GM19099 (cell line): ENCODE data around the gene PCBP4.

Experiments
- POLR2A ChIP-seq: IDR thresholded peaks from 3 replicates; pipeline ENCODE4 v1.6.1; 2011; ENCODE audit warnings: low read depth; ENCODE audit not compliant: insufficient read length; ENCODE audit errors: extremely low read depth

Gene PCBP4

DNA sequence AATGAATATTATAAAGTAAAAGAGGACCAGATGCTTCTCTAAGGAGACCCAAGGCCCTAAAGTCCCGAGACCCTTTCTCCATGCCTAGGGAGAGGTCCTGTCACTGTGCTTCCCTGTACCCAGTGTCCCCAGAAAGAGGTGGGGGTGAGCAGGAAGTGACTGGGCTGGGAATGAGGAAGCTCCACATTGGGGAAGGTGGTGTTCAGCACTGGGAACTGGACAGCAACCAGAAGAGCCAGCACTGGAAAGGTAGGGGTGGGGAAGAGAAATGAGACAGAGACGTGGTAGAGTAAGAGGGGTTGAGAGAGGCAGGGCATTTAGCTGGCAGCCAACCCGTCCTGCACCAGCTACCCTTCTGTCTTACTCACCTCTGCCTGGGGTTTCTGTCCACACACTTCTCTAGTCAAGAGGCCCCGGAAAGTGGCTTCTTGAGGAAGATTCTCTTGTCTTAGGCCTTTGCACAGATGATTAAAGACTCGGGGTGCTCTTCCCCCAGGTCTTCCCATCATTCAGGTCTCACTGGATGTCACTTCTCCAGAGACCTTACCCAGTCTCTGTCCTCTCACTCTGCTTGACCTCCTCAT is 37.7 kb downstream of the PCBP4 start:
- no peak for TF ChIP-seq POLR2A

GRCh38 chr3:51928438-51928837 is 38.8 kb downstream of the PCBP4 start:
- no peak for TF ChIP-seq POLR2A

GRCh38 chr3:51927061-51927977 is 39.9 kb downstream of the PCBP4 start:
- no peak for TF ChIP-seq POLR2A

GRCh38 chr3:51921081-51921578 is 46.1 kb downstream of the PCBP4 start:
- no peak for TF ChIP-seq POLR2A

- TF ChIP-seq POLR2A, result no peak
Observed at GRCh38 chr3:51916418-51916817, 50.8 kb downstream of the PCBP4 start.

DNA sequence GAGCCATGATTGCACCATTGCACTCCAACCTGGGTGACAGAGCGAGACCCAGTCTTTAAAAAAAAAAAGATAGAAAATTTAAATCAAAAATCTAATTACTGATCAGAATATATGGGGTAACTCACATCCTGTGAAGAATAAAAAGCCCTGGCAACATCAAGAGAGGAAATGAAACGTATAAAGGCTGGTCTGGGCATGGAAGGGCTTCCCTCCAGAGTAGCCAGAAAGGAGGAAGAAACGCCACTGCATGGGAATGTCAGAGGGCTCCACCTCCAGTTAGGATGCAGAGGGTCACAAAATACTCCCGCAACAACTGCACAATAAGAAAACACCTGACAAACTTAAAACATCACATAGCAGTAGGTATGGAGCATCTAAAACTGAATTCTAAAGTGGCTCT is 59.2 kb downstream of the PCBP4 start:
- TF ChIP-seq POLR2A, result no peak
